ENCODE data around the gene C2CD4C.
"Not testable (repeated sequence)": the region's sequence is repeated elsewhere in the genome, so short reads cannot be mapped to it uniquely, and the experiment has no call there.

C2CD4C gene

DNA sequence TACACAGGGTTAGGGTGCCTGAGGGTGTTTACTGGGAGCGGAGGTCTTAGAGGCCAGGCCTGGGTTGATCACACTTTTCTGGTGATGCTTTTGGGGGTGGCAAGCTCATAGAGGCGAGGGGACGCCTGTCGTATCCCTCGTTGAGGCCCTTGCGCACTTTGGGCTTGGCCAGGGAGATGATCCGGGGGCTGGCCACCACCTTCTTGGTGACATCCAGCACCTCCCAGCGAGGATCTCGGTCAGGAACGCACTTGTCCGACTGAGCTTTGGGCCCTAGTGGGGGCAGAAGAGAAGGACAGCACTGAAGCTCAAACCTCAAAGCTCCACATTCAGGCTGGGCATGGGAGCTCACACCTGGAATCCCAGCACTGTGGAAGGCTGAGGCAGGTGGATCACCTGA is 46.8 kb downstream of the C2CD4C start:
- TF ChIP-seq, protein P1, sequence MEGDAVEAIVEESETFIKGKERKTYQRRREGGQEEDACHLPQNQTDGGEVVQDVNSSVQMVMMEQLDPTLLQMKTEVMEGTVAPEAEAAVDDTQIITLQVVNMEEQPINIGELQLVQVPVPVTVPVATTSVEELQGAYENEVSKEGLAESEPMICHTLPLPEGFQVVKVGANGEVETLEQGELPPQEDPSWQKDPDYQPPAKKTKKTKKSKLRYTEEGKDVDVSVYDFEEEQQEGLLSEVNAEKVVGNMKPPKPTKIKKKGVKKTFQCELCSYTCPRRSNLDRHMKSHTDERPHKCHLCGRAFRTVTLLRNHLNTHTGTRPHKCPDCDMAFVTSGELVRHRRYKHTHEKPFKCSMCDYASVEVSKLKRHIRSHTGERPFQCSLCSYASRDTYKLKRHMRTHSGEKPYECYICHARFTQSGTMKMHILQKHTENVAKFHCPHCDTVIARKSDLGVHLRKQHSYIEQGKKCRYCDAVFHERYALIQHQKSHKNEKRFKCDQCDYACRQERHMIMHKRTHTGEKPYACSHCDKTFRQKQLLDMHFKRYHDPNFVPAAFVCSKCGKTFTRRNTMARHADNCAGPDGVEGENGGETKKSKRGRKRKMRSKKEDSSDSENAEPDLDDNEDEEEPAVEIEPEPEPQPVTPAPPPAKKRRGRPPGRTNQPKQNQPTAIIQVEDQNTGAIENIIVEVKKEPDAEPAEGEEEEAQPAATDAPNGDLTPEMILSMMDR (IDR thresholded peaks at IDR 0.05; ENCODE audit: extremely low read depth, insufficient read depth, missing control alignments), result no peak
- in situ Hi-C loops (cut with MboI; ENCODE audit: low pct_unique_long_range_greater_than_20kb, low sequenced_read_pairs, unreplicated experiment), result no loop called here
- DNase-seq (ENCODE audit: low spot score), result no peak

DNA sequence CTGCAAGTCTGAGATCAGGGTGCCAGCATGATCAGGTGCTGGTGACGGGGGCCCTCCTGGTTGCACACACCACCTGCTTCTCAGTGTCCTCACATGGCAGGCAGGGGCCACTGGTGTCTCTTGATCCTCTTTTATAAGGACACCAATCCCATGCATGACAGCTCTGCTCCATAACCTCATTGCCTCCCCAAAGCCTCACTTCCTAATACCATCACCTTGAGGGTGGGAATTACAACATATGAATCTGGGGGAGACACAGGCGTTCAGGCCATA is 49.4 kb downstream of the C2CD4C start:
- in situ Hi-C loops (cut with MboI; ENCODE audit: low pct_unique_long_range_greater_than_20kb, low sequenced_read_pairs, unreplicated experiment), result no loop called here
- no peak for DNase-seq (ENCODE audit: low spot score)
- TF ChIP-seq, protein P1 (IDR thresholded peaks at IDR 0.05; ENCODE audit: extremely low read depth, insufficient read depth, missing control alignments), result no peak

DNA sequence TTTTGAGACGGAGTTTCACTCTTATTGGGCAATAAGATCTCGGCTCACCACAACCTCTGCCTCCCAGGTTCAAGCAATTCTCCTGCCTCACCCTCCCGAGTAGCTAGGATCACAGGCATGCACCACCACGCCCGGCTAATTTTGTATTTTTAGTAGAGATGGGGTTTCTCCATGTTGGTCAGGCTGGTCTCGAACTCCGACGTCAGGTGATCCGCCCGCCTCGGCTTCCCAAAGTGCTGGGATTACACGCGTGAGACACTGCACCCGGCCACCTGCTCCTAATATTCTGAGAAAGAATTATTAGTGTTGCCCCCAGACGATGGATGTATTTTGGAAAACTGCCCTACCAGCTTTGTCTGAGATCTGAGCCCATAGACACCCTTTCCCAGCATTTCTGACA is 53.4 kb downstream of the C2CD4C start:
- DNase-seq (ENCODE audit: low spot score); in situ Hi-C loops (cut with MboI; ENCODE audit: low pct_unique_long_range_greater_than_20kb, low sequenced_read_pairs, unreplicated experiment): not testable (repeated sequence)

Data from GM13977 (cell line).